Liver (tissue), 3 donors: ENCODE measurements around the gene ULK3.

ENCODE experiments used
- CTCF ChIP-seq: fragments of 150-350 bp; IDR thresholded peaks from 2 replicates; pipeline ENCODE4 v1.5.1; 2017; ENCODE audit warnings: improper control_type of control experiment, low read depth, low read length; ENCODE audit not compliant: missing input control
- JUND ChIP-seq, 2 donors: IDR thresholded peaks; 2 replicates each; pipeline ENCODE4 v1.6.1; 2016; ENCODE audit warnings: antibody characterized with exemption in 2 of 2
- RAD21 ChIP-seq, 2 donors: IDR thresholded peaks; 2 replicates each; pipeline ENCODE4 v1.6.1; 2016; ENCODE audit warnings: antibody characterized with exemption in 2 of 2, mild to moderate bottlenecking in 2 of 2
- SP1 ChIP-seq: IDR thresholded peaks from 2 replicates; pipeline ENCODE4 v1.6.1; 2018; ENCODE audit warnings: antibody characterized with exemption, mild to moderate bottlenecking
- TAF1 ChIP-seq: conservative IDR thresholded peaks from 2 replicates; pipeline ENCODE4 v1.6.1; 2016; ENCODE audit warnings: antibody characterized with exemption, mild to moderate bottlenecking
- donor health status: healthy.
- donor health status: healthy.

DNA sequence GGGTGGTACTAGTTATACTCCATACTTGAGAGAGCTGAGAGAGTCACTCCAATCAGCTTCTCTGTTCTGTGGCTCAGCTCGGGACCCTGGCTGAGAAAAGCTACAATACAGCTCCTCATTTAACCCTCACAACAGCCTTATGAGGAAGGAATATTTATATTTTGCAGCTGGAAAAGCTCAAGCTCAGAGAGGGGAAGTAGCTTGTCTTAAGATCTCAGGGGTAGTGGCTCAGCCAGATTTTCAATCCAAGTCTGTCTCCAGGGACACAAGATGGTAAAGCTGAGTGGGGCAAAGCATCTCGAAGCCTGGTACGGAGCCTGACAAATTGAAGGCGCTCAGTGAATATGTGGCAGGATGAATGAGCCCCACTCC, 15.4 kb upstream of the ULK3 start:
- TF ChIP-seq JUND (IDR thresholded peaks at IDR 0.05) (no peak), CTCF (no peak), SP1 (no peak), TAF1 (no peak), RAD21 (IDR thresholded peaks at IDR 0.05) (no peak)
